NT2/D1 (cell line): Measurements from ENCODE around the gene PIK3AP1.

Experiments
- YY1 ChIP-seq: IDR thresholded peaks from 2 replicates; pipeline ENCODE4 v1.6.1; 2011; ENCODE audit not compliant: insufficient read length, insufficient read depth
- ZNF274 ChIP-seq: IDR thresholded peaks from 2 replicates; pipeline ENCODE4 v1.6.1; 2011; ENCODE audit warnings: mild to moderate bottlenecking, low read depth, low read length

DNA sequence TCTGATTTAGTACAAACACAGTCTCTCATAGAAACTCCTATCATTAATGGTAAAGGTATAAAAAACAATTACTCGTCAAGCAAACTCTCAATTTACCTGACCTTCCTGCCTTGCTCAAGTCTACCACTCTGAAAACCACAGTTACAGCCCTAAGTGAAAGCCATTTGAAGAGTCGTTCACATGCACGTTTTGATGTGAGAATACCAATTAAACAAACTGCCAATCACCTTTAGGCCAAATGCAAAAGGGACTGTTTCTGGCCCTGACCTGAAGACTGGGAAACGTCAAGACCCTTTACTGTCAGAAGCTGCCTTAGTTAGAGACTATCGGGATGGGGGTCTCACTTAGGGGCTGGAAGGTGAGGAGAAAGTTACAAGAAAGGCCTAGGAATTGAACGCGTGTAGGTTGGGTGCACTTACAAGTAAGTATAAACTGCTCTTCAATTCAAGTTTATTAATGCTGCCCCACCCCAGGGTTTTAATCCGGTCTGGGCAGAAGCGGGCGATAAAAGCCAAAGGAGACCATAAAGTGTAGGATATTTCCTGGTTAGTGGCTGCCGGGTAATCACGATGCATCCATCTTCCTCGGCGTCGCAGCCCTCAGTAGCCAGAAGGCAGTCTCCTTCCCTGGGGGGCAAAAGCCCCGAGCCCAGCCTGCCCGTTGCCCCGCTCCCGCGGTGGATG is 134.4 kb downstream of the PIK3AP1 start:
- TF ChIP-seq ZNF274 (no peak), YY1 (no peak)
